Spleen (tissue), 11 donors: ENCODE measurements around the gene TAOK1. TPM values are rescaled to one million over a fixed set of nuclear protein-coding genes. Genes with fewer than 3 reads are reported as not detected.

Experiments
- DNase-seq: peaks from one replicate; pipeline ENCODE4 v3.0.0-alpha.2; 2020
- H3K27ac ChIP-seq, 8 donors: fragments of 200-600 bp; sonication (generic) in 7 of 8; 1 replicate in 4 of 8; 2 replicates in 4 of 8; pipeline versions ENCODE4 v1.5.0 to v1.8.0; 2016 to 2021; ENCODE audit warnings: inconsistent platforms in 4 of 8, mild to moderate bottlenecking in 4 of 8, moderate library complexity in 1 of 8
- H3K27me3 ChIP-seq, 7 donors: fragments of 200-600 bp; sonication (generic) in 6 of 7; replicated peaks in 1 of 7; 1 replicate in 4 of 7; 2 replicates in 3 of 7; pipeline versions ENCODE4 v1.5.0 to v1.8.0; 2016 to 2021; ENCODE audit warnings: inconsistent platforms in 3 of 7, mild to moderate bottlenecking in 1 of 7
- H3K36me3 ChIP-seq, 6 donors: fragments of 200-600 bp; sonication (generic) in 5 of 6; 1 replicate in 4 of 6; 2 replicates in 2 of 6; pipeline versions ENCODE4 v1.5.0 to v1.8.0; 2016 to 2021; ENCODE audit warnings: inconsistent platforms in 2 of 6
- H3K4me1 ChIP-seq, 6 donors: fragments of 200-600 bp; sonication (generic) in 5 of 6; 1 replicate in 3 of 6; 2 replicates in 3 of 6; pipeline versions ENCODE4 v1.5.0 to v1.8.0; 2016 to 2021; ENCODE audit warnings: inconsistent platforms in 3 of 6
- H3K4me3 ChIP-seq, 8 donors: fragments of 200-600 bp; sonication (generic) in 7 of 8; 1 replicate in 4 of 8; 2 replicates in 4 of 8; pipeline versions ENCODE4 v1.5.0 to v1.8.0; 2016 to 2021; ENCODE audit warnings: inconsistent platforms in 4 of 8, mild to moderate bottlenecking in 4 of 8, moderate library complexity in 2 of 8
- H3K9me3 ChIP-seq, 8 donors: fragments of 200-600 bp; sonication (generic) in 7 of 8; 1 replicate in 4 of 8; 2 replicates in 4 of 8; pipeline versions ENCODE4 v1.5.0 to v1.8.0; 2016 to 2021; ENCODE audit warnings: inconsistent platforms in 4 of 8
- CTCF ChIP-seq, 11 experiments: fragments of 200-600 bp in 7 of 11; fragments of 450-650 bp in 4 of 11; sonication (generic) in 4 of 11; IDR thresholded peaks in 8 of 11; conservative IDR thresholded peaks in 3 of 11; 1 replicate in 7 of 11; 2 replicates in 4 of 11; pipeline versions ENCODE4 v1.4.0 to v1.8.0; 2016 to 2021; ENCODE audit warnings: antibody characterized with exemption in 11 of 11, inconsistent platforms in 4 of 11, mild to moderate bottlenecking in 1 of 11
- POLR2A ChIP-seq, 3 donors: fragments of 450-650 bp; IDR thresholded peaks; one replicate each; pipeline ENCODE4 v1.5.1; 2017; ENCODE audit warnings: antibody characterized with exemption in 3 of 3, mild to moderate bottlenecking in 1 of 3
- POLR2AphosphoS5 ChIP-seq, 3 donors: sonication (generic); formaldehyde crosslinking; IDR thresholded peaks; one replicate each; pipeline ENCODE4 v1.5.1; 2017; ENCODE audit warnings: antibody characterized with exemption in 3 of 3
- WGBS, 5 donors: extraction: QIAGEN DNeasy Blood & Tissue Kit in 3 of 5; methylation state at CpG; one replicate each; pipeline versions ENCODE4 v1.1.5 to v1.1.7; 2013 to 2018; 5-methylcytosine and 5-hydroxymethylcytosine counted together
- intact Hi-C: fragments of 100-400 bp; cut with DNase I; formaldehyde crosslinking; loops from one replicate; pipeline ENCODE4 v1.15.0; 2023; ENCODE audit warnings: low total_unique reads
- polyA plus RNA-seq, 3 donors: library from polyadenylated mRNA; stranded (reverse); fragments of 200-250 nt; gene quantifications; one replicate each; pipeline ENCODE4 v1.2.1, GENCODE V29; 2013
- total RNA-seq, 7 donors: library from RNA; depleted of rRNA in 3 of 7; stranded (reverse); fragments of >200 nt in 3 of 7; fragmentation: NEBNext Ultra II Directional in 4 of 7; extraction: Animal tissue kit (Norgen Biotek cat#: 25700) in 4 of 7; gene quantifications; one replicate each; pipeline versions ENCODE4 v1.1.0 to v1.2.1, GENCODE V29; 2016 to 2021
- donor health status: healthy with polysubstance abuse.
- donor health status: DM: no; HTN: no; CAD: no; lungs with moderate emphysema.
- donor health status: DM: no; HTN: no; CAD: no.
- donor health status: Bipolar disorder and iron deficiency.
- donor health status: healthy.
- donor health status: DM: no; HTN: no; CAD: no.
- donor health status: DM: yes; HTN: yes; CAD: no.

The TAOK1 gene
- total and polyA plus RNA-seq, 10 donors: 5.1 to 88.5 (median 56.9) TPM

- no peak for DNase-seq
- intact Hi-C loops: no loop called here
- H3K4me3 ChIP-seq: no peak overlapping the region
- TF ChIP-seq CTCF (IDR thresholded peaks at IDR 0.05 in 8 of 11, conservative IDR thresholded peaks at IDR 0.05 in 3 of 11): no peak
- TF ChIP-seq POLR2A (IDR thresholded peaks at IDR 0.05): no peak
- TF ChIP-seq POLR2AphosphoS5 (IDR thresholded peaks at IDR 0.05): no peak
- H3K27ac ChIP-seq: no peak overlapping the region
- no peaks in the 10 kb centered on the region for H3K36me3 ChIP-seq
- H3K27me3 ChIP-seq: no peaks in the 10 kb centered on the region
- H3K9me3 ChIP-seq: no peaks in the 10 kb centered on the region
- 89 to 98% (median 94%) methylated on average over 4 of the region's 4 CpGs for WGBS, 5 donors
- peaks cover 2 to 20% (median 13%) of the 10 kb centered on the region in 6 donors for H3K4me1 ChIP-seq
Measured at GRCh38 chr17:29386760-29387159, 3.4 kb upstream of the TAOK1 start.

GRCh38 chr17:29388937-29389336 is 1.2 kb upstream of the TAOK1 start:
- Histone ChIP-seq H3K4me3 (no peak overlapping the region), H3K36me3 (no peaks in the 10 kb centered on the region), H3K27ac (no peak overlapping the region), H3K4me1 (peaks cover 19 to 42% (median 35%) of the 10 kb centered on the region in 6 donors), H3K9me3 (no peaks in the 10 kb centered on the region), H3K27me3 (no peaks in the 10 kb centered on the region)
- no peak for DNase-seq
- no peak for TF ChIP-seq POLR2AphosphoS5 (IDR thresholded peaks at IDR 0.05)
- intact Hi-C loops: no loop called here
- WGBS, 5 donors: 89 to 94% (median 91%) methylated on average over 9 of the region's 9 CpGs

- peak overlapping the region; percentile 81 to 99 (median 98) for H3K27ac ChIP-seq
- TF ChIP-seq CTCF (IDR thresholded peaks at IDR 0.05 in 8 of 11, conservative IDR thresholded peaks at IDR 0.05 in 3 of 11) (no peak), POLR2A (IDR thresholded peaks at IDR 0.05) (no peak)
- H3K4me3 ChIP-seq: peak overlapping the region; percentile 78 to 90 (median 82)
- WGBS, 5 donors: 0 to 1% (median 1%) methylated on average over 21 to 27 of the region's 28 CpGs
- no peaks in the 10 kb centered on the region for H3K9me3 ChIP-seq
- peak; percentile 84 for DNase-seq
- H3K36me3 ChIP-seq: no peaks in the 10 kb centered on the region
- intact Hi-C loops: no loop called here
- H3K4me1 ChIP-seq: peaks cover 19 to 63% (median 45%) of the 10 kb centered on the region in 6 donors
- H3K27me3 ChIP-seq: no peaks in the 10 kb centered on the region
Measured at GRCh38 chr17:29390851-29391631, 878 bp downstream of the TAOK1 start.

GRCh38 chr17:29393436-29393835 is 3.3 kb downstream of the TAOK1 start:
- H3K27ac ChIP-seq: peak overlapping the region in 5 of 8 donors; percentile 6 to 99 (median 28)
- intact Hi-C loops: no loop called here
- TF ChIP-seq POLR2A (IDR thresholded peaks at IDR 0.05) (no peak), CTCF (IDR thresholded peaks at IDR 0.05 in 8 of 11, conservative IDR thresholded peaks at IDR 0.05 in 3 of 11) (no peak), POLR2AphosphoS5 (IDR thresholded peaks at IDR 0.05) (no peak)
- H3K4me3 ChIP-seq: no peak overlapping the region
- no peaks in the 10 kb centered on the region for H3K27me3 ChIP-seq
- peaks cover 19 to 69% (median 47%) of the 10 kb centered on the region in 6 donors for H3K4me1 ChIP-seq
- peaks cover 0 to 7% (median 3%) of the 10 kb centered on the region in 6 donors for H3K36me3 ChIP-seq
- no peaks in the 10 kb centered on the region for H3K9me3 ChIP-seq
- no peak for DNase-seq
